WTC11 (cell line): Measurements from ENCODE around the gene PRND. TPM values are rescaled to one million over a fixed set of nuclear protein-coding genes. Genes with fewer than 3 reads are reported as not detected.

Source experiments
- ATAC-seq: fragments of 200-7000 bp; cut with Tn5 transposase; 2 replicates; pipeline ENCODE4 v1.10.0; 2021; ENCODE audit warnings: mild to moderate bottlenecking, moderate library complexity
- CTCF ChIA-PET: fragments of 300-600 bp; sonication (Branson Sonifier 250); formaldehyde crosslinking; loops from one replicate; lab custom pipeline; 2021; ENCODE audit warnings: antibody characterized with exemption; lab: Charles Lee
- POLR2A ChIA-PET: fragments of 350-600 bp; sonication (Branson Sonifier 250); formaldehyde crosslinking; loops from one replicate; lab custom pipeline; 2021; ENCODE audit warnings: antibody characterized with exemption; lab: Charles Lee
- DNase-seq: peaks from one replicate; pipeline ENCODE4 v3.0.0; 2021; ENCODE audit warnings: low spot score
- H3K27ac Mint-ChIP-seq: 2 replicates; pipeline ENCODE4 v1.8.0; 2021; ENCODE audit warnings: mixed read lengths
- H3K27me3 Mint-ChIP-seq: 2 replicates; pipeline ENCODE4 v1.8.0; 2021; ENCODE audit warnings: low read depth, mild to moderate bottlenecking, moderate library complexity, mixed read lengths
- H3K36me3 Mint-ChIP-seq: 2 replicates; pipeline ENCODE4 v1.8.0; 2021; ENCODE audit warnings: mixed read lengths
- H3K4me1 Mint-ChIP-seq: 2 replicates; pipeline ENCODE4 v1.8.0; 2022; ENCODE audit warnings: mixed read lengths
- H3K4me3 Mint-ChIP-seq: 2 replicates; pipeline ENCODE4 v1.8.0; 2021; ENCODE audit warnings: mild to moderate bottlenecking, moderate library complexity, mixed read lengths
- H3K9me3 Mint-ChIP-seq: 2 replicates; pipeline ENCODE4 v1.8.0; 2021; ENCODE audit warnings: mixed read lengths
- ATF1 ChIP-seq: sonication (generic); formaldehyde crosslinking; IDR thresholded peaks from 2 replicates; pipeline ENCODE4 v1.8.1; 2023; ENCODE audit warnings: mild to moderate bottlenecking, moderate library complexity, missing genetic modification reagents
- CBFB ChIP-seq: sonication (generic); formaldehyde crosslinking; IDR thresholded peaks from 2 replicates; pipeline ENCODE4 v1.8.1; 2022; ENCODE audit warnings: mild to moderate bottlenecking, low read depth, missing genetic modification reagents
- ESRRA ChIP-seq: sonication (generic); formaldehyde crosslinking; IDR thresholded peaks from 2 replicates; pipeline ENCODE4 v1.8.1; 2022; ENCODE audit warnings: mild to moderate bottlenecking, missing genetic modification reagents, borderline replicate concordance
- FOXK1 ChIP-seq: sonication (generic); formaldehyde crosslinking; IDR thresholded peaks from 2 replicates; pipeline ENCODE4 v1.8.0; 2022; ENCODE audit warnings: mild to moderate bottlenecking, moderate library complexity, missing genetic modification reagents
- GABPB1 ChIP-seq: sonication (generic); formaldehyde crosslinking; IDR thresholded peaks from 2 replicates; pipeline ENCODE4 v1.8.1; 2023; ENCODE audit warnings: mild to moderate bottlenecking, missing genetic modification reagents
- JUN ChIP-seq: sonication (generic); formaldehyde crosslinking; IDR thresholded peaks from 2 replicates; pipeline ENCODE4 v1.8.0; 2023; ENCODE audit warnings: mild to moderate bottlenecking, missing genetic modification reagents
- MYBL2 ChIP-seq: sonication (generic); formaldehyde crosslinking; IDR thresholded peaks from 2 replicates; pipeline ENCODE4 v1.8.1; 2023; ENCODE audit warnings: mild to moderate bottlenecking, moderate library complexity, missing genetic modification reagents
- NFYB ChIP-seq: sonication (generic); formaldehyde crosslinking; conservative IDR thresholded peaks from 2 replicates; pipeline ENCODE4 v1.8.0; 2022; ENCODE audit warnings: low read depth, missing genetic modification reagents
- PRRX2 ChIP-seq: fragments of 250-450 bp; sonication (Bioruptor Pico); IDR thresholded peaks from 2 replicates; pipeline ENCODE4 v1.8.0; 2021; ENCODE audit warnings: mild to moderate bottlenecking
- RELA ChIP-seq: sonication (generic); formaldehyde crosslinking; IDR thresholded peaks from 2 replicates; pipeline ENCODE4 v1.8.1; 2022; ENCODE audit warnings: missing genetic modification reagents, mild to moderate bottlenecking, borderline replicate concordance
- RORB ChIP-seq: fragments of 250-450 bp; sonication (Bioruptor Pico); IDR thresholded peaks from 2 replicates; pipeline ENCODE4 v1.9.0; 2021; ENCODE audit warnings: mild to moderate bottlenecking
- SP1 ChIP-seq: sonication (generic); formaldehyde crosslinking; conservative IDR thresholded peaks from 2 replicates; pipeline ENCODE4 v1.8.1; 2022; ENCODE audit warnings: missing genetic modification reagents
- ZNF219 ChIP-seq: sonication (generic); formaldehyde crosslinking; IDR thresholded peaks from 2 replicates; pipeline ENCODE4 v1.8.0; 2023; ENCODE audit warnings: missing genetic modification reagents, mild to moderate bottlenecking, borderline replicate concordance
- ZNF263 ChIP-seq: sonication (generic); formaldehyde crosslinking; IDR thresholded peaks from 2 replicates; pipeline ENCODE4 v1.8.1; 2022; ENCODE audit warnings: low read depth, mild to moderate bottlenecking, moderate library complexity, missing genetic modification reagents
- ZNF671 ChIP-seq: fragments of 250-450 bp; sonication (Bioruptor Pico); IDR thresholded peaks from 2 replicates; pipeline ENCODE4 v1.8.0; 2021; ENCODE audit warnings: mild to moderate bottlenecking
- total RNA-seq: library from RNA; stranded (reverse); gene quantifications from 3 replicates; pipeline ENCODE4 v1.2.3, GENCODE V29; 2021
- TF ChIP-seq, protein P1 (sequence below): fragments of 250-450 bp; sonication (Bioruptor Pico); IDR thresholded peaks from 2 replicates; pipeline ENCODE4 v1.9.0; 2021; ENCODE audit warnings: mild to moderate bottlenecking
- TF ChIP-seq, protein P2 (sequence below): sonication (generic); formaldehyde crosslinking; IDR thresholded peaks from 2 replicates; pipeline ENCODE4 v1.8.1; 2022; ENCODE audit warnings: low read depth, mild to moderate bottlenecking, moderate library complexity, missing genetic modification reagents, borderline replicate concordance
- TF ChIP-seq, protein P3 (sequence below): sonication (generic); formaldehyde crosslinking; IDR thresholded peaks from 2 replicates; pipeline ENCODE4 v1.8.1; 2023; ENCODE audit warnings: mild to moderate bottlenecking, missing genetic modification reagents, moderate library complexity
- TF ChIP-seq, protein P4 (sequence below): sonication (generic); formaldehyde crosslinking; IDR thresholded peaks from 2 replicates; pipeline ENCODE4 v1.8.0; 2022; ENCODE audit warnings: mild to moderate bottlenecking, missing genetic modification reagents
- TF ChIP-seq, protein P5 (sequence below): fragments of 250-450 bp; sonication (Bioruptor Pico); IDR thresholded peaks from 2 replicates; pipeline ENCODE4 v1.9.0; 2021; ENCODE audit warnings: mild to moderate bottlenecking, borderline replicate concordance
- TF ChIP-seq, protein P6 (sequence below): sonication (generic); formaldehyde crosslinking; conservative IDR thresholded peaks from 2 replicates; pipeline ENCODE4 v1.8.1; 2022; ENCODE audit warnings: mild to moderate bottlenecking, missing genetic modification reagents

PRND gene
- total RNA-seq, 1 experiment from 2014 or later: 0.04 TPM

DNA sequence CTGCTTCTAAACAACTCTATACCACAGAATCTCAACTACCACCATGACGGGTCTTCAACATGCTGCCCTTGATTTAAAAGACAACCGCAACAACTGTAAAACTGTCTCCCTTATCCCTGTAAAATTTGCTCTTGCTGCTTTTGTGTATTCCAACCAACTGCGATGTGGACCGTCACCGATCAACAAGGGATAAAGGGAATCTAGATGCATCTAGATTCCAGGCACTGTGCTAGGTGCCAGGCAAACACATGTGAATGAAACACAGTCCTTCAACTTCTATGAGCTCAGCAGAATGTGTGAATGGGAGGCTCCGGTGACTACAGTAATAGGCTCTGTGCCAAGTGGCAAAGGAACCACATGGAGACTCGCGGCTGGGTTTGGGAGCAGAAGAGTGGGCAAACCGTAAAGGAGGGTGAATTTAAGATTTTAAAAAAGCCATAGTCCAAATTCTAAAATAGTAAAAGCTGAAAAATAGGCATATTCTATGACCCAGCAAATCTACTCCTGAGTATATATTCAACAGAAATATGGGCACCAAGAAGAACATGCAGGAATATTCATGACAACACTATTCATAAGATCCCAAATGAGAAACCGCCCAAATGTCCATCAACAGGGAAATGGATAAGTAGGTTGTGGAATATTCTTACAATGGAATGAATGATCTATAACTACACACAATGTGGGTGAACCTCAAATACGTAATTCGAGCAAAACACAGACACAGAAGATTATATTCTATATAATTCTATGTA, 3.7 kb upstream of the PRND start:
- POLR2A ChIA-PET: no interaction called here
- TF ChIP-seq, protein P1, sequence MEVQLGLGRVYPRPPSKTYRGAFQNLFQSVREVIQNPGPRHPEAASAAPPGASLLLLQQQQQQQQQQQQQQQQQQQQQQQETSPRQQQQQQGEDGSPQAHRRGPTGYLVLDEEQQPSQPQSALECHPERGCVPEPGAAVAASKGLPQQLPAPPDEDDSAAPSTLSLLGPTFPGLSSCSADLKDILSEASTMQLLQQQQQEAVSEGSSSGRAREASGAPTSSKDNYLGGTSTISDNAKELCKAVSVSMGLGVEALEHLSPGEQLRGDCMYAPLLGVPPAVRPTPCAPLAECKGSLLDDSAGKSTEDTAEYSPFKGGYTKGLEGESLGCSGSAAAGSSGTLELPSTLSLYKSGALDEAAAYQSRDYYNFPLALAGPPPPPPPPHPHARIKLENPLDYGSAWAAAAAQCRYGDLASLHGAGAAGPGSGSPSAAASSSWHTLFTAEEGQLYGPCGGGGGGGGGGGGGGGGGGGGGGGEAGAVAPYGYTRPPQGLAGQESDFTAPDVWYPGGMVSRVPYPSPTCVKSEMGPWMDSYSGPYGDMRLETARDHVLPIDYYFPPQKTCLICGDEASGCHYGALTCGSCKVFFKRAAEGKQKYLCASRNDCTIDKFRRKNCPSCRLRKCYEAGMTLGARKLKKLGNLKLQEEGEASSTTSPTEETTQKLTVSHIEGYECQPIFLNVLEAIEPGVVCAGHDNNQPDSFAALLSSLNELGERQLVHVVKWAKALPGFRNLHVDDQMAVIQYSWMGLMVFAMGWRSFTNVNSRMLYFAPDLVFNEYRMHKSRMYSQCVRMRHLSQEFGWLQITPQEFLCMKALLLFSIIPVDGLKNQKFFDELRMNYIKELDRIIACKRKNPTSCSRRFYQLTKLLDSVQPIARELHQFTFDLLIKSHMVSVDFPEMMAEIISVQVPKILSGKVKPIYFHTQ: no peak
- TF ChIP-seq, protein P2, sequence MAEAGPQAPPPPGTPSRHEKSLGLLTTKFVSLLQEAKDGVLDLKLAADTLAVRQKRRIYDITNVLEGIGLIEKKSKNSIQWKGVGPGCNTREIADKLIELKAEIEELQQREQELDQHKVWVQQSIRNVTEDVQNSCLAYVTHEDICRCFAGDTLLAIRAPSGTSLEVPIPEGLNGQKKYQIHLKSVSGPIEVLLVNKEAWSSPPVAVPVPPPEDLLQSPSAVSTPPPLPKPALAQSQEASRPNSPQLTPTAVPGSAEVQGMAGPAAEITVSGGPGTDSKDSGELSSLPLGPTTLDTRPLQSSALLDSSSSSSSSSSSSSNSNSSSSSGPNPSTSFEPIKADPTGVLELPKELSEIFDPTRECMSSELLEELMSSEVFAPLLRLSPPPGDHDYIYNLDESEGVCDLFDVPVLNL (CRISPR knock-in tag): no peak
- TF ChIP-seq FOXK1 (CRISPR knock-in tag) (no peak), NFYB (CRISPR knock-in tag) (no peak), ATF1 (no peak), GABPB1 (no peak), ZNF263 (CRISPR knock-in tag) (no peak), ZNF219 (CRISPR knock-in tag) (no peak), RORB (CRISPR knock-in tag) (no peak), JUN (CRISPR knock-in tag) (no peak), CBFB (CRISPR knock-in tag) (no peak)
- TF ChIP-seq, protein P3, sequence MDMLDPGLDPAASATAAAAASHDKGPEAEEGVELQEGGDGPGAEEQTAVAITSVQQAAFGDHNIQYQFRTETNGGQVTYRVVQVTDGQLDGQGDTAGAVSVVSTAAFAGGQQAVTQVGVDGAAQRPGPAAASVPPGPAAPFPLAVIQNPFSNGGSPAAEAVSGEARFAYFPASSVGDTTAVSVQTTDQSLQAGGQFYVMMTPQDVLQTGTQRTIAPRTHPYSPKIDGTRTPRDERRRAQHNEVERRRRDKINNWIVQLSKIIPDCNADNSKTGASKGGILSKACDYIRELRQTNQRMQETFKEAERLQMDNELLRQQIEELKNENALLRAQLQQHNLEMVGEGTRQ (CRISPR knock-in tag): no peak
- TF ChIP-seq, protein P4, sequence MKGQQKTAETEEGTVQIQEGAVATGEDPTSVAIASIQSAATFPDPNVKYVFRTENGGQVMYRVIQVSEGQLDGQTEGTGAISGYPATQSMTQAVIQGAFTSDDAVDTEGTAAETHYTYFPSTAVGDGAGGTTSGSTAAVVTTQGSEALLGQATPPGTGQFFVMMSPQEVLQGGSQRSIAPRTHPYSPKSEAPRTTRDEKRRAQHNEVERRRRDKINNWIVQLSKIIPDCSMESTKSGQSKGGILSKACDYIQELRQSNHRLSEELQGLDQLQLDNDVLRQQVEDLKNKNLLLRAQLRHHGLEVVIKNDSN (CRISPR knock-in tag): no peak
- TF ChIP-seq, all 79 proteins: peak for 0
- peaks cover 20% of the 10 kb centered on the region for H3K4me1 Mint-ChIP-seq
- ATAC-seq (no peak), DNase-seq (no peak)
- no peak overlapping the region for H3K27ac Mint-ChIP-seq
- CTCF ChIA-PET: interaction anchor here (5.7 kb wide), 1 partner anchor 104 kb away, joined by 55 read pairs; no protein-coding TSS in a partner anchor
- peaks cover 2% of the 10 kb centered on the region; the same call in 1 of the 2 replicates for H3K36me3 Mint-ChIP-seq
- H3K27me3 Mint-ChIP-seq: no peaks in the 10 kb centered on the region
- H3K9me3 Mint-ChIP-seq: peaks cover 13% of the 10 kb centered on the region
- no peak overlapping the region for H3K4me3 Mint-ChIP-seq

DNA sequence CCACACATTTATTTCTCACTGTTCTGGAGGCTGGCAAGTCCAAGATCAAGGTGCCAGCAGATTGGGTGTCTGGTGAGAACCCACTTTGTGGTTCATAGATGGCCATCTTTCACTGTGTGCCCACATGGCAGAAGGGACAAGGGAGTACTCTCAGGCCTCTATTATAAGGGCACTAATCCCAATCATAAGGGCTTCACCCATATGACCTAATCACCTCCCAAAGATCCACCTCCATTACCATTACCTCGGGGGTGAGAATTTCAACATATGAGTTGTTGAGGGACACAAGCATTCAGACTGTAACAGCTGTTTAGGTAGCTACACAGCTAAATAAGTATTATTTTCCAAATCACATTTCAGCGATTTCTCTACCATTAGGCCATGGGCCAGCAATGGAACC, 2.5 kb upstream of the PRND start:
- peaks cover 20% of the 10 kb centered on the region for H3K4me1 Mint-ChIP-seq
- no peak overlapping the region for H3K4me3 Mint-ChIP-seq
- H3K36me3 Mint-ChIP-seq: peaks cover 2% of the 10 kb centered on the region; the same call in 1 of the 2 replicates
- H3K27ac Mint-ChIP-seq: no peak overlapping the region
- H3K9me3 Mint-ChIP-seq: peaks cover 7% of the 10 kb centered on the region; the same call in 1 of the 2 replicates
- ATAC-seq (no peak), DNase-seq (no peak)
- H3K27me3 Mint-ChIP-seq: no peaks in the 10 kb centered on the region
- TF ChIP-seq SP1 (CRISPR knock-in tag) (no peak), ESRRA (CRISPR knock-in tag) (no peak), PRRX2 (CRISPR knock-in tag) (no peak), MYBL2 (CRISPR knock-in tag) (no peak), ZNF671 (CRISPR knock-in tag) (no peak), RELA (no peak)
- TF ChIP-seq, protein P5, sequence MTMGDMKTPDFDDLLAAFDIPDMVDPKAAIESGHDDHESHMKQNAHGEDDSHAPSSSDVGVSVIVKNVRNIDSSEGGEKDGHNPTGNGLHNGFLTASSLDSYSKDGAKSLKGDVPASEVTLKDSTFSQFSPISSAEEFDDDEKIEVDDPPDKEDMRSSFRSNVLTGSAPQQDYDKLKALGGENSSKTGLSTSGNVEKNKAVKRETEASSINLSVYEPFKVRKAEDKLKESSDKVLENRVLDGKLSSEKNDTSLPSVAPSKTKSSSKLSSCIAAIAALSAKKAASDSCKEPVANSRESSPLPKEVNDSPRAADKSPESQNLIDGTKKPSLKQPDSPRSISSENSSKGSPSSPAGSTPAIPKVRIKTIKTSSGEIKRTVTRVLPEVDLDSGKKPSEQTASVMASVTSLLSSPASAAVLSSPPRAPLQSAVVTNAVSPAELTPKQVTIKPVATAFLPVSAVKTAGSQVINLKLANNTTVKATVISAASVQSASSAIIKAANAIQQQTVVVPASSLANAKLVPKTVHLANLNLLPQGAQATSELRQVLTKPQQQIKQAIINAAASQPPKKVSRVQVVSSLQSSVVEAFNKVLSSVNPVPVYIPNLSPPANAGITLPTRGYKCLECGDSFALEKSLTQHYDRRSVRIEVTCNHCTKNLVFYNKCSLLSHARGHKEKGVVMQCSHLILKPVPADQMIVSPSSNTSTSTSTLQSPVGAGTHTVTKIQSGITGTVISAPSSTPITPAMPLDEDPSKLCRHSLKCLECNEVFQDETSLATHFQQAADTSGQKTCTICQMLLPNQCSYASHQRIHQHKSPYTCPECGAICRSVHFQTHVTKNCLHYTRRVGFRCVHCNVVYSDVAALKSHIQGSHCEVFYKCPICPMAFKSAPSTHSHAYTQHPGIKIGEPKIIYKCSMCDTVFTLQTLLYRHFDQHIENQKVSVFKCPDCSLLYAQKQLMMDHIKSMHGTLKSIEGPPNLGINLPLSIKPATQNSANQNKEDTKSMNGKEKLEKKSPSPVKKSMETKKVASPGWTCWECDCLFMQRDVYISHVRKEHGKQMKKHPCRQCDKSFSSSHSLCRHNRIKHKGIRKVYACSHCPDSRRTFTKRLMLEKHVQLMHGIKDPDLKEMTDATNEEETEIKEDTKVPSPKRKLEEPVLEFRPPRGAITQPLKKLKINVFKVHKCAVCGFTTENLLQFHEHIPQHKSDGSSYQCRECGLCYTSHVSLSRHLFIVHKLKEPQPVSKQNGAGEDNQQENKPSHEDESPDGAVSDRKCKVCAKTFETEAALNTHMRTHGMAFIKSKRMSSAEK (CRISPR knock-in tag): no peak
- TF ChIP-seq, protein P6, sequence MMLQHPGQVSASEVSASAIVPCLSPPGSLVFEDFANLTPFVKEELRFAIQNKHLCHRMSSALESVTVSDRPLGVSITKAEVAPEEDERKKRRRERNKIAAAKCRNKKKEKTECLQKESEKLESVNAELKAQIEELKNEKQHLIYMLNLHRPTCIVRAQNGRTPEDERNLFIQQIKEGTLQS: no peak
- ChIA-PET CTCF (interaction anchor here (1.5 to 5.7 kb wide), 2 partner anchors 29 to 106 kb away, joined by 6 to 55 read pairs; no protein-coding TSS in a partner anchor), POLR2A (no interaction called here)
